Karpas-422 (cell line): Measurements from ENCODE around the gene FBXO41. TPM values are rescaled to one million over a fixed set of nuclear protein-coding genes. Genes with fewer than 3 reads are reported as not detected.
A peak's percentile ranks its signal among the peaks of the same experiment; 100 is the strongest.

Experiments used
- DNase-seq: peaks from one replicate; pipeline ENCODE4 v3.0.0-alpha.2; 2015
- H2AFZ ChIP-seq: fragments of 200-600 bp; sonication (generic); 2 replicates; pipeline ENCODE4 v1.6.1; 2014; ENCODE audit warnings: antibody characterized with exemption, low read length, mixed read lengths
- H3K27ac ChIP-seq: fragments of 200-600 bp; sonication (generic); 2 replicates; pipeline ENCODE4 v1.5.1; 2014; ENCODE audit warnings: mild to moderate bottlenecking, low read length, moderate library complexity
- H3K27me3 ChIP-seq: fragments of 200-600 bp; sonication (generic); 2 replicates; pipeline ENCODE4 v1.6.1; 2014; ENCODE audit warnings: low read length, mixed read lengths
- H3K36me3 ChIP-seq: fragments of 200-600 bp; sonication (generic); 2 replicates; pipeline ENCODE4 v1.6.1; 2014; ENCODE audit warnings: low read length, mixed read lengths; ENCODE audit not compliant: insufficient read depth
- H3K4me1 ChIP-seq: fragments of 200-600 bp; sonication (generic); 2 replicates; pipeline ENCODE4 v1.6.1; 2014; ENCODE audit warnings: mild to moderate bottlenecking, low read length, mixed read lengths
- H3K4me2 ChIP-seq: fragments of 200-600 bp; sonication (generic); 2 replicates; pipeline ENCODE4 v1.6.1; 2014; ENCODE audit warnings: low read length, low read depth, mild to moderate bottlenecking; ENCODE audit not compliant: poor library complexity, severe bottlenecking
- H3K4me3 ChIP-seq: fragments of 200-600 bp; sonication (generic); 2 replicates; pipeline ENCODE4 v1.5.1; 2014; ENCODE audit warnings: mild to moderate bottlenecking, antibody characterized with exemption, low read length, mixed read lengths
- H3K79me2 ChIP-seq: fragments of 200-600 bp; sonication (generic); 2 replicates; pipeline ENCODE4 v1.6.1; 2014; ENCODE audit warnings: mild to moderate bottlenecking, low read length, mixed read lengths
- H3K9ac ChIP-seq: fragments of 200-600 bp; sonication (generic); 2 replicates; pipeline ENCODE4 v1.6.0; 2014; ENCODE audit warnings: low read length
- H3K9me2 ChIP-seq: fragments of 200-600 bp; sonication (generic), shearing (Covaris generic); replicated peaks from 2 replicates; pipeline ENCODE4 v1.6.0; 2014; ENCODE audit warnings: mild to moderate bottlenecking, low read length, moderate library complexity; ENCODE audit not compliant: insufficient read depth
- H3K9me3 ChIP-seq: fragments of 300-700, 200-600 bp; sonication (generic); 2 replicates; pipeline ENCODE4 v1.6.1; 2014; ENCODE audit warnings: low read length, mixed read lengths
- H4K20me1 ChIP-seq: fragments of 200-600 bp; sonication (generic); 2 replicates; pipeline ENCODE4 v1.6.1; 2014; ENCODE audit warnings: mild to moderate bottlenecking, antibody characterized with exemption, low read length, low read depth; ENCODE audit not compliant: insufficient read depth
- small RNA-seq: library from RNA; depleted of rRNA; stranded (forward); fragments of <200 nt; gene quantifications from one replicate; pipeline ENCODE3, GENCODE V24; 2014
- total RNA-seq: library from RNA; depleted of rRNA; stranded (reverse); fragments of >200 nt; shearing (Covaris generic); gene quantifications from 2 replicates; pipeline ENCODE4 v1.2.3, GENCODE V29; 2014; ENCODE audit warnings: low replicate concordance; rRNA removed

FBXO41 gene
- total RNA-seq, 1 experiment from 2014 or later: 44.9 TPM

- Histone ChIP-seq H3K27ac (no peak overlapping the region), H3K36me3 (no peaks in the 10 kb centered on the region), H3K4me3 (no peak overlapping the region), H3K4me1 (peaks cover 30% of the 10 kb centered on the region), H4K20me1 (no peaks in the 10 kb centered on the region), H3K4me2 (peak overlapping the region; percentile 26), H3K9me2 (no peaks in the 10 kb centered on the region), H3K79me2 (peaks cover 34% of the 10 kb centered on the region), H2AFZ (no peak overlapping the region), H3K9ac (peak overlapping the region; percentile 10; the same call in 1 of the 2 replicates), H3K27me3 (no peaks in the 10 kb centered on the region), H3K9me3 (no peaks in the 10 kb centered on the region)
- DNase-seq: peak; percentile 95
These were observed 71.7 kb downstream of the FBXO41 start for GRCh38 chr2:73212448-73213176.

GRCh38 chr2:73212098-73212447, 72.2 kb downstream of the FBXO41 start:
- Histone ChIP-seq H3K9me3 (no peaks in the 10 kb centered on the region), H2AFZ (no peak overlapping the region), H4K20me1 (no peaks in the 10 kb centered on the region), H3K4me1 (peaks cover 26% of the 10 kb centered on the region), H3K4me2 (no peak overlapping the region), H3K79me2 (peaks cover 29% of the 10 kb centered on the region), H3K9me2 (no peaks in the 10 kb centered on the region), H3K4me3 (no peak overlapping the region), H3K9ac (no peak overlapping the region), H3K27ac (no peak overlapping the region), H3K27me3 (no peaks in the 10 kb centered on the region), H3K36me3 (no peaks in the 10 kb centered on the region)
- no peak for DNase-seq

- H2AFZ ChIP-seq: no peak overlapping the region
- no peak overlapping the region for H3K27ac ChIP-seq
- peaks cover 15% of the 10 kb centered on the region for H3K79me2 ChIP-seq
- H3K4me1 ChIP-seq: peaks cover 23% of the 10 kb centered on the region
- no peak overlapping the region for H3K4me3 ChIP-seq
- H3K36me3 ChIP-seq: no peaks in the 10 kb centered on the region
- H3K9me3 ChIP-seq: no peaks in the 10 kb centered on the region
- H3K9me2 ChIP-seq: no peaks in the 10 kb centered on the region
- no peaks in the 10 kb centered on the region for H3K27me3 ChIP-seq
- no peak overlapping the region for H3K9ac ChIP-seq
- no peak overlapping the region for H3K4me2 ChIP-seq
- H4K20me1 ChIP-seq: no peaks in the 10 kb centered on the region
- no peak for DNase-seq
These were observed 73.6 kb downstream of the FBXO41 start for GRCh38 chr2:73210696-73211095.

- H2AFZ ChIP-seq: no peak overlapping the region
- H3K4me1 ChIP-seq: peaks cover 16% of the 10 kb centered on the region
- H3K27me3 ChIP-seq: no peaks in the 10 kb centered on the region
- H3K4me2 ChIP-seq: no peak overlapping the region
- no peak overlapping the region for H3K9ac ChIP-seq
- DNase-seq: no peak
- no peak overlapping the region for H3K4me3 ChIP-seq
- no peak overlapping the region for H3K27ac ChIP-seq
- no peaks in the 10 kb centered on the region for H3K36me3 ChIP-seq
- no peaks in the 10 kb centered on the region for H4K20me1 ChIP-seq
- peaks cover 8% of the 10 kb centered on the region for H3K79me2 ChIP-seq
- no peaks in the 10 kb centered on the region for H3K9me2 ChIP-seq
- H3K9me3 ChIP-seq: no peaks in the 10 kb centered on the region
These were observed 74.3 kb downstream of the FBXO41 start for GRCh38 chr2:73210019-73210418.

GRCh38 chr2:73208258-73208657, 76.0 kb downstream of the FBXO41 start:
- no peaks in the 10 kb centered on the region for H3K36me3 ChIP-seq
- peaks cover 8% of the 10 kb centered on the region for H3K4me1 ChIP-seq
- H4K20me1 ChIP-seq: no peaks in the 10 kb centered on the region
- H3K9me2 ChIP-seq: no peaks in the 10 kb centered on the region
- no peak for DNase-seq
- no peak overlapping the region for H3K4me2 ChIP-seq
- no peaks in the 10 kb centered on the region for H3K27me3 ChIP-seq
- no peak overlapping the region for H3K9ac ChIP-seq
- no peaks in the 10 kb centered on the region for H3K9me3 ChIP-seq
- H3K4me3 ChIP-seq: no peak overlapping the region
- no peaks in the 10 kb centered on the region for H3K79me2 ChIP-seq
- H2AFZ ChIP-seq: no peak overlapping the region
- no peak overlapping the region for H3K27ac ChIP-seq

- no peaks in the 10 kb centered on the region for H3K79me2 ChIP-seq
- no peak overlapping the region for H3K27ac ChIP-seq
- H3K4me2 ChIP-seq: no peak overlapping the region
- no peak overlapping the region for H2AFZ ChIP-seq
- no peaks in the 10 kb centered on the region for H3K36me3 ChIP-seq
- H4K20me1 ChIP-seq: no peaks in the 10 kb centered on the region
- no peak overlapping the region for H3K9ac ChIP-seq
- no peaks in the 10 kb centered on the region for H3K9me3 ChIP-seq
- H3K9me2 ChIP-seq: no peaks in the 10 kb centered on the region
- no peak overlapping the region for H3K4me3 ChIP-seq
- DNase-seq: no peak
- no peaks in the 10 kb centered on the region for H3K27me3 ChIP-seq
- H3K4me1 ChIP-seq: no peaks in the 10 kb centered on the region
These were observed 78.7 kb downstream of the FBXO41 start for GRCh38 chr2:73205611-73206010.

Small RNAs within 50 kb of the gene (small RNA-seq; reads per million reads assigned to genes)
- gene RNU6-111P: not detected

Other genes starting within 250 kb of the FBXO41 start
- gene SFXN5, start 212.8 kb downstream of the FBXO41 start, total RNA-seq: 4.2 and 5.1 TPM in 2 replicates
- gene RAB11FIP5, start 171.5 kb downstream of the FBXO41 start, total RNA-seq: 0.14 TPM in 1 of 2 replicates, not detected in the other
- not detected in 2 replicates for gene NOTO, start 81.9 kb downstream of the FBXO41 start, total RNA-seq
- gene SMYD5, start 70.2 kb downstream of the FBXO41 start, total RNA-seq: 35.6 and 48.1 TPM in 2 replicates
- gene PRADC1, start 51.2 kb downstream of the FBXO41 start, total RNA-seq: 35.4 and 45.3 TPM in 2 replicates
- 482 and 608 TPM in 2 replicates for gene CCT7, start 50.2 kb downstream of the FBXO41 start, total RNA-seq
- 0.14 and 0.75 TPM in 2 replicates for gene EGR4, start 9.1 kb upstream of the FBXO41 start, total RNA-seq
- gene ALMS1, start 101.4 kb upstream of the FBXO41 start, total RNA-seq: 67.3 and 84.7 TPM in 2 replicates